Hepatocyte (in vitro differentiated cells): Measurements from ENCODE around the gene CEP112. TPM values are rescaled to one million over a fixed set of nuclear protein-coding genes. Genes with fewer than 3 reads are reported as not detected.
"Not testable (repeated sequence)": the region's sequence is repeated elsewhere in the genome, so short reads cannot be mapped to it uniquely, and the experiment has no call there.

ENCODE experiments used
- DNase-seq: peaks from one replicate; pipeline ENCODE4 v3.0.0-alpha.2; 2016; ENCODE audit warnings: low spot score
- H2AFZ ChIP-seq: fragments of 200-600 bp; sonication (generic); 2 replicates; pipeline ENCODE4 v1.6.0; 2016; ENCODE audit warnings: antibody characterized with exemption, mild to moderate bottlenecking
- H3K27ac ChIP-seq: fragments of 200-600 bp; sonication (generic); 2 replicates; pipeline ENCODE4 v1.5.1; 2016; ENCODE audit warnings: mild to moderate bottlenecking
- H3K27me3 ChIP-seq: fragments of 200-600 bp; sonication (generic); 2 replicates; pipeline ENCODE4 v1.6.1; 2016
- H3K36me3 ChIP-seq: fragments of 200-600 bp; sonication (generic); replicated peaks from 2 replicates; pipeline ENCODE4 v1.5.1; 2016; ENCODE audit warnings: low read depth; ENCODE audit not compliant: insufficient read depth
- H3K4me1 ChIP-seq: fragments of 200-600 bp; sonication (generic); 2 replicates; pipeline ENCODE4 v1.5.1; 2016; ENCODE audit warnings: mild to moderate bottlenecking, moderate library complexity; ENCODE audit not compliant: insufficient read depth
- H3K4me2 ChIP-seq: fragments of 200-600 bp; sonication (generic); 2 replicates; pipeline ENCODE4 v1.6.0; 2016
- H3K4me3 ChIP-seq: fragments of 200-600 bp; sonication (generic); 2 replicates; pipeline ENCODE4 v1.5.1; 2016; ENCODE audit warnings: mild to moderate bottlenecking
- H3K79me2 ChIP-seq: fragments of 200-600 bp; sonication (generic); 2 replicates; pipeline ENCODE4 v1.6.0; 2017; ENCODE audit warnings: mild to moderate bottlenecking
- H3K9me2 ChIP-seq: fragments of 200-600 bp; sonication (generic); replicated peaks from 2 replicates; pipeline ENCODE4 v1.6.0; 2017; ENCODE audit warnings: mild to moderate bottlenecking; ENCODE audit not compliant: insufficient read depth
- H3K9me3 ChIP-seq: fragments of 200-600 bp; sonication (generic); 2 replicates; pipeline ENCODE4 v1.5.1; 2016; ENCODE audit warnings: low read depth, mild to moderate bottlenecking
- H4K20me1 ChIP-seq: fragments of 200-600 bp; sonication (generic); 2 replicates; pipeline ENCODE4 v1.6.0; 2016; ENCODE audit warnings: mild to moderate bottlenecking; ENCODE audit not compliant: insufficient read depth, poor library complexity, severe bottlenecking
- EZH2 ChIP-seq: fragments of 200-600 bp; sonication (generic); IDR thresholded peaks from 2 replicates; pipeline ENCODE4 v1.6.1; 2016; ENCODE audit warnings: antibody characterized with exemption, mild to moderate bottlenecking, borderline replicate concordance
- EZH2phosphoT487 ChIP-seq: fragments of 200-600 bp; sonication (generic); IDR thresholded peaks from one replicate; pipeline ENCODE4 v1.6.1; 2018; ENCODE audit warnings: antibody characterized with exemption, mild to moderate bottlenecking, low read depth, moderate library complexity; ENCODE audit not compliant: unreplicated experiment, severe bottlenecking
- WGBS: methylation state at CpG from one replicate; pipeline ENCODE4 v1.1.6; 2016; ENCODE audit warnings: low lambda C conversion rate; ENCODE audit errors: missing lambda C conversion rate; 5-methylcytosine and 5-hydroxymethylcytosine counted together
- polyA plus RNA-seq: library from polyadenylated mRNA; unstranded; fragments of >200 nt; fragmentation: Nextera tagmentation; extraction: Ambion mirVana; gene quantifications from 2 replicates; pipeline ENCODE4 v1.2.1, GENCODE V29; 2016
- total RNA-seq: library from RNA; depleted of rRNA; stranded (reverse); fragments of >200 nt; gene quantifications from 2 replicates; pipeline ENCODE4 v1.2.3, GENCODE V29; 2014
- TF ChIP-seq, protein P1 (sequence below): fragments of 200-600 bp; sonication (generic); IDR thresholded peaks from 2 replicates; pipeline ENCODE4 v1.5.1; 2016; ENCODE audit warnings: antibody characterized with exemption, mild to moderate bottlenecking; ENCODE audit not compliant: poor library complexity

Gene CEP112
- total and polyA plus RNA-seq, 2 experiments from 2014 or later, result 7.1 to 9.7 TPM

GRCh38 chr17:65830356-65830755 is 361.6 kb downstream of the CEP112 start:
- Histone ChIP-seq H3K4me1 (no peaks in the 10 kb centered on the region), H4K20me1 (no peaks in the 10 kb centered on the region), H3K27me3 (no peaks in the 10 kb centered on the region), H3K79me2 (no peaks in the 10 kb centered on the region), H3K27ac (no peak overlapping the region), H2AFZ (no peak overlapping the region), H3K36me3 (no peaks in the 10 kb centered on the region), H3K4me2 (no peak overlapping the region), H3K9me3 (peaks cover 7% of the 10 kb centered on the region), H3K9me2 (no peaks in the 10 kb centered on the region), H3K4me3 (no peak overlapping the region)
- DNase-seq, result no peak
- TF ChIP-seq EZH2phosphoT487, result no peak
- TF ChIP-seq EZH2, result no peak
- TF ChIP-seq, protein P1, sequence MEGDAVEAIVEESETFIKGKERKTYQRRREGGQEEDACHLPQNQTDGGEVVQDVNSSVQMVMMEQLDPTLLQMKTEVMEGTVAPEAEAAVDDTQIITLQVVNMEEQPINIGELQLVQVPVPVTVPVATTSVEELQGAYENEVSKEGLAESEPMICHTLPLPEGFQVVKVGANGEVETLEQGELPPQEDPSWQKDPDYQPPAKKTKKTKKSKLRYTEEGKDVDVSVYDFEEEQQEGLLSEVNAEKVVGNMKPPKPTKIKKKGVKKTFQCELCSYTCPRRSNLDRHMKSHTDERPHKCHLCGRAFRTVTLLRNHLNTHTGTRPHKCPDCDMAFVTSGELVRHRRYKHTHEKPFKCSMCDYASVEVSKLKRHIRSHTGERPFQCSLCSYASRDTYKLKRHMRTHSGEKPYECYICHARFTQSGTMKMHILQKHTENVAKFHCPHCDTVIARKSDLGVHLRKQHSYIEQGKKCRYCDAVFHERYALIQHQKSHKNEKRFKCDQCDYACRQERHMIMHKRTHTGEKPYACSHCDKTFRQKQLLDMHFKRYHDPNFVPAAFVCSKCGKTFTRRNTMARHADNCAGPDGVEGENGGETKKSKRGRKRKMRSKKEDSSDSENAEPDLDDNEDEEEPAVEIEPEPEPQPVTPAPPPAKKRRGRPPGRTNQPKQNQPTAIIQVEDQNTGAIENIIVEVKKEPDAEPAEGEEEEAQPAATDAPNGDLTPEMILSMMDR, result no peak
- WGBS, result 66% methylated on average over 2 of the region's 2 CpGs

GRCh38 chr17:65826577-65826976 is 365.4 kb downstream of the CEP112 start:
- not testable (repeated sequence) for H3K36me3 ChIP-seq, H3K79me2 ChIP-seq, H3K9me2 ChIP-seq, H3K4me1 ChIP-seq, DNase-seq, H3K9me3 ChIP-seq, H2AFZ ChIP-seq, H3K4me2 ChIP-seq, H3K27me3 ChIP-seq, H3K4me3 ChIP-seq, H3K27ac ChIP-seq, H4K20me1 ChIP-seq
- WGBS, result 95% methylated on average over 2 of the region's 2 CpGs

- H4K20me1 ChIP-seq, result no peaks in the 10 kb centered on the region
- H3K4me2 ChIP-seq, result no peak overlapping the region
- WGBS, result 92% methylated on average over 1 of the region's 1 CpG
- H2AFZ ChIP-seq, result no peak overlapping the region
- no peaks in the 10 kb centered on the region for H3K9me2 ChIP-seq
- no peak overlapping the region for H3K27ac ChIP-seq
- TF ChIP-seq, protein P1, result no peak
- no peak for TF ChIP-seq EZH2
- no peak for TF ChIP-seq EZH2phosphoT487
- H3K4me1 ChIP-seq, result no peaks in the 10 kb centered on the region
- no peaks in the 10 kb centered on the region for H3K9me3 ChIP-seq
- no peaks in the 10 kb centered on the region for H3K79me2 ChIP-seq
- no peaks in the 10 kb centered on the region for H3K36me3 ChIP-seq
- H3K4me3 ChIP-seq, result no peak overlapping the region
- no peak for DNase-seq
- H3K27me3 ChIP-seq, result no peaks in the 10 kb centered on the region
Measured at GRCh38 chr17:65824901-65825300, 367.0 kb downstream of the CEP112 start.

GRCh38 chr17:65823713-65824112 is 368.2 kb downstream of the CEP112 start:
- DNase-seq, result no peak
- Histone ChIP-seq H3K4me2 (no peak overlapping the region), H3K27ac (no peak overlapping the region), H3K9me3 (no peaks in the 10 kb centered on the region), H4K20me1 (no peaks in the 10 kb centered on the region), H3K4me3 (no peak overlapping the region), H3K27me3 (no peaks in the 10 kb centered on the region), H3K9me2 (no peaks in the 10 kb centered on the region), H2AFZ (no peak overlapping the region), H3K79me2 (no peaks in the 10 kb centered on the region), H3K36me3 (no peaks in the 10 kb centered on the region), H3K4me1 (no peaks in the 10 kb centered on the region)
- TF ChIP-seq EZH2phosphoT487, result no peak
- TF ChIP-seq EZH2, result no peak
- TF ChIP-seq, protein P1, result no peak
